Measurements from ENCODE around the gene WWOX.

Gene WWOX

GRCh38 chr16:79170555-79171246 is 1071.2 kb downstream of the WWOX start:
- no peak for DNase-seq (ENCODE audit: low read depth in 2 of 2)

GRCh38 chr16:79171504-79171903 is 1072.0 kb downstream of the WWOX start:
- no peak for DNase-seq (ENCODE audit: low read depth in 2 of 2)

- DNase-seq (ENCODE audit: low read depth in 2 of 2): no peak
Measured at GRCh38 chr16:79171931-79172705, 1072.7 kb downstream of the WWOX start.

- no peak for DNase-seq (ENCODE audit: low read depth in 2 of 2)
Measured at GRCh38 chr16:79172976-79173500, 1073.6 kb downstream of the WWOX start.

GRCh38 chr16:79173919-79174318 is 1074.5 kb downstream of the WWOX start:
- no peak for DNase-seq (ENCODE audit: low read depth in 2 of 2)

GRCh38 chr16:79175286-79176057 is 1076.0 kb downstream of the WWOX start:
- DNase-seq (ENCODE audit: low read depth in 2 of 2): no peak

- DNase-seq (ENCODE audit: low read depth in 2 of 2): no peak
Measured at GRCh38 chr16:79177018-79177417, 1077.6 kb downstream of the WWOX start.

- no peak for DNase-seq (ENCODE audit: low read depth in 2 of 2)
Measured at GRCh38 chr16:79181419-79181818, 1082.0 kb downstream of the WWOX start.

GRCh38 chr16:79182616-79183015 is 1083.2 kb downstream of the WWOX start:
- no peak for DNase-seq (ENCODE audit: low read depth in 2 of 2)

- no peak for DNase-seq (ENCODE audit: low read depth in 2 of 2)
Measured at GRCh38 chr16:79183571-79183970, 1084.1 kb downstream of the WWOX start.

GRCh38 chr16:79184464-79185030 is 1085.1 kb downstream of the WWOX start:
- no peak for DNase-seq (ENCODE audit: low read depth in 2 of 2)

- no peak for DNase-seq (ENCODE audit: low read depth in 2 of 2)
Measured at GRCh38 chr16:79185711-79186110, 1086.3 kb downstream of the WWOX start.

GRCh38 chr16:79186196-79186595 is 1086.7 kb downstream of the WWOX start:
- no peak for DNase-seq (ENCODE audit: low read depth in 2 of 2)

GRCh38 chr16:79188115-79188738 is 1088.8 kb downstream of the WWOX start:
- no peak for DNase-seq (ENCODE audit: low read depth in 2 of 2)

GRCh38 chr16:79188739-79189122 is 1089.3 kb downstream of the WWOX start:
- DNase-seq (ENCODE audit: low read depth in 2 of 2): no peak

- no peak for DNase-seq (ENCODE audit: low read depth in 2 of 2)
Measured at GRCh38 chr16:79190542-79190941, 1091.1 kb downstream of the WWOX start.

GRCh38 chr16:79191933-79192332 is 1092.5 kb downstream of the WWOX start:
- DNase-seq (ENCODE audit: low read depth in 2 of 2): no peak

GRCh38 chr16:79192904-79193303 is 1093.5 kb downstream of the WWOX start:
- DNase-seq (ENCODE audit: low read depth in 2 of 2): no peak

GRCh38 chr16:79194291-79194690 is 1094.8 kb downstream of the WWOX start:
- DNase-seq (ENCODE audit: low read depth in 2 of 2): no peak

GRCh38 chr16:79195938-79196337 is 1096.5 kb downstream of the WWOX start:
- DNase-seq (ENCODE audit: low read depth in 2 of 2): no peak

GRCh38 chr16:79201436-79201835 is 1102.0 kb downstream of the WWOX start:
- DNase-seq (ENCODE audit: low read depth in 2 of 2): no peak

GRCh38 chr16:79202977-79203376 is 1103.5 kb downstream of the WWOX start:
- DNase-seq (ENCODE audit: low read depth in 2 of 2): no peak
